GM21737 (cell line): Measurements from ENCODE around the gene SCRT2.

Experiments used
- ATAC-seq: cut with Tn5 transposase; IDR thresholded peaks from one replicate; pipeline ENCODE4 v1.9.1; 2021; ENCODE audit warnings: mild to moderate bottlenecking, moderate library complexity; ENCODE audit not compliant: unreplicated experiment

The SCRT2 gene

GRCh38 chr20:673603-674001, 2.0 kb downstream of the SCRT2 start:
- no peak for ATAC-seq

DNA sequence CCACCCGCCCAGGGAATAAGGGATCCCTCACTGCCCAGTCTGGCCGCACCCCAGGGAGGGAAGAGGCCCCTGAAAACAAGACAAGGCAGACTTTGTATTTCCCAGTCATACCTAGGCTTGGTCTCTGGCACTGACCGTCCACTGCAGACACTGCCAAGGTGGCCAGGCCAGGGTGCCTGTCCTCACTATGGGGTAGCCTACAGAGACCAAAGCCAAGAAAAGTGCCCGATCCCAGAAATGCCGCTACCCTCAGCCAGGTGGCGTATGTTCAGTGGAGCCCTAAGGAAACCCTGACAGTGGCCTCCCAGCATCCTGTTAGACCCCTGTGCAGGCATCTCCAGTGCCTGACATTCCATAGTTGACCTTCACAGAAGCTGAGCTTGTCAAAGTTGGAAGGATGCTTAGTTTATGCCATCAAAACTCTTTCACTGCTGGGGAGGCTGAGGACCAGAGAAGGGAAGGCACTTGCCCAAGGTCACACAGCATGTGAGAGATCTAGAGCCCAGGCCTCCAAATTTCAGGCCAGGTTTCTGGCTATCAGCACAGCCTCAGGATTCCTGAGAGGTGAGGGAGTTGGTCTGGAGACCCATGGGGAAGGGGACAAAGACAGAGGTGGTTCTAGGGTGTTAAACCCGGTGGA, 2.5 kb downstream of the SCRT2 start:
- no peak for ATAC-seq

DNA sequence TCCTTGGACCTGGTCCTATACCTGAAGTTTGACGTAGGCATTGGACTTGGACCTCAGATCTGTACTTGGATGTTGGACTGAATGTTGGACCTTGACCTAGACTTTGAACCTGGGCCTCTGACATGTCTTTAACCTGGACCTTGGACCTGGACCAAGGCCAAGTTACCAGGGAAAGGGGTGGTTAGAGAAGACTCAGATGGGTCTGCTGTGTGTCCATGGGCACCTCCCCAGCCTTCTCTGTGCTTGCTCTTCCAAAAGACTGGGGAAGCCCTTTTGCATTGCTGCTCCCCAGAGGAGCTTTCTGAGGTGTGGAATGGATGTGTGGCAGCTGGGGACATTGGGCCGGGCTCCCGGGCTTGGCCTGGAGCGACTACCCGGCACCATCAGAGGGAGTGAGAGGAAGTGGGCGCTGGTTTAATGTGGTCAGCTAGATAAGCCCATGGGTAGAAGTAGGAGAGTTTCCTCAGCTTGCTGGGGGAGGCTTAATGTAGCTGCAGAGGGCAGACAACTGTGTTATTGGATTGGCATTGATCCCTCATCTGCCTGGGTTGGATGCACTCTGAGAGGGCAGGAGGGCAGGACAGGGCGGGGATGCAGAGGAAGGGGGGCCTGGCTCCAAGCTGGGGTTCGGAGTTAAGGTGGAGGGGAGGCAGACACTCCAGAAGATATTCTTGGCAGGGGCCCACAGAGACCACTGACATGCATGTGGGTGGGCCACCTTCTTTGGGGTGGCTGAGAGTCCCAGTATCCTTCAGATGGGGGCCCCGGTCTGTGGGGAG, 4.2 kb downstream of the SCRT2 start:
- ATAC-seq, result no peak

- ATAC-seq, result no peak
These were observed 6.0 kb downstream of the SCRT2 start for GRCh38 chr20:669573-669972.

DNA sequence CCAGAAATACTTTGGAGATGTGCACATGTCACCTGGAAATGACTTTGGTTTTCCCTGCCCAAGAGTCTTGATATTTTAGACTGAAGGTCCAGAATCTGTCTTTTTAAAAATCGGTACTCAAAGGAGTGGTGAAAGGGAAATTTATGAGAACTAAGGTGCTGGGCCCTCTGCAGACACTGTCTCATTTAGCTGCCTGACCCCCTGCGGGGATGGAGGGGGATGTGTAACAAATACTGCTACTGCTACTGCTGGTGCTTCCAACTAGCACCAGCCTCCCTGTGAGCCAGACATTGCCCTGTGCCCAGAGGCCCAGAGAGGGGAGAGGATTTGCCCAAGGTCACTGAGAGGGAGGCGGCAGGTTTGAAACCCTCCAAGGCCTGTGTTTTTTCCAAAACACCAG, 7.0 kb downstream of the SCRT2 start:
- no peak for ATAC-seq

DNA sequence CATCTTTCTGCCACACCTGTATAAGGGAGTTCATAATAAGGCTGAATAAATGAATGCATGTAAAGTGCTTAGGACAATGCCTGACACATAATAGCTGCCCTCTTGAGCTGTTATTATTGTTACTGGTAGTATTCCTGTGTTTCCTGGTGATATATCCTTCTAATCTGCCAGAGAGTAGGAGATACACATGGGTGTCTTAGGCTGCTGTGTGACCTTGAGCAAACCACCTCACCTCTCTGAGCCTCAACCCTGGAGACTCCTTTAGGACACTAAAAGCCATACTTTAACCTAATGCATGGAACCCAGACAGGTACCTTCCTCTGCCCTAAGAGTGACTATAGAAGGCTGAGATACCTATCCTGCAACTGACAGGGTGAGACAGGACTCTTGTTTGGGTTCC, 7.6 kb downstream of the SCRT2 start:
- ATAC-seq, result no peak

- ATAC-seq, result no peak
These were observed 8.1 kb downstream of the SCRT2 start for GRCh38 chr20:667351-668034.

DNA sequence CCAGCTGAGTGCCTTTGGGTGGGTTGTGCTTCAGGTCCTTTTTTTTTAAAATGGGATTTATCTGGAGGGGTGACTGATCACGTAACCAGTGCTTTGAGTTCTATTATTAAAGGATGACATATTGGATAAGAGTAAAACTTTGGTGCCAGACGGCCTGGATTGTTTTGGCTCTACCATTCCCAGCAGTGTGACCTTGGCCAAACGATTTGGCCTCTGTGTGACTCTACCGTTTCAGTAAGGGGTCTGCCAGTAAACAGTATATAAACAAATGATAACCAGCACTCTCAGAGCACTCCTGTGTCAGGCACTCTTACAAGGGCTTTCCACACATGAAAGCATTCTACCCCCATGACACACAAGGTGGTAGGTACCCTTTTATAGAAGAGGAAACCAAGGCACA, 8.7 kb downstream of the SCRT2 start:
- no peak for ATAC-seq

GRCh38 chr20:665276-665675, 10.3 kb downstream of the SCRT2 start:
- ATAC-seq, result no peak

DNA sequence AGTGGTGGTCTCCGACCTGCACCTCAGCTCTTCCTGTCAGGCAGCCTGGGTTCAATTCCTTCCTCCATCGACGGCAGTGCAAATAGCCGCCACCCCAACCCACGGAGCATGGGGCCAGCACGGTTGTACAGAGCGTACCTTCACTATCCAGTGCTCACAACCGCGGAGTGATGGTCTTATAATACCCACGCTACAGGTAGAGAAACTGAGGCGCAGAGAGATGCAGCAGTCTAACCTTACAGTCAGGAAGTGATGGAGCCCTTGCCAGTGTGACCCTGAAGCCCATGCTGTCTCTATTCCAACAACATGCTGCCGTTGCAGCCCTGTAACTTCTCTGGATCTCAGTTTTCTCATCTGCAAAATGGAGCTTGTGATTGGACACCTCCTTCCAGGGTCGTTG, 11.0 kb downstream of the SCRT2 start:
- no peak for ATAC-seq

GRCh38 chr20:664151-664550, 11.5 kb downstream of the SCRT2 start:
- ATAC-seq, result no peak

GRCh38 chr20:663315-664090, 12.1 kb downstream of the SCRT2 start:
- ATAC-seq, result no peak

DNA sequence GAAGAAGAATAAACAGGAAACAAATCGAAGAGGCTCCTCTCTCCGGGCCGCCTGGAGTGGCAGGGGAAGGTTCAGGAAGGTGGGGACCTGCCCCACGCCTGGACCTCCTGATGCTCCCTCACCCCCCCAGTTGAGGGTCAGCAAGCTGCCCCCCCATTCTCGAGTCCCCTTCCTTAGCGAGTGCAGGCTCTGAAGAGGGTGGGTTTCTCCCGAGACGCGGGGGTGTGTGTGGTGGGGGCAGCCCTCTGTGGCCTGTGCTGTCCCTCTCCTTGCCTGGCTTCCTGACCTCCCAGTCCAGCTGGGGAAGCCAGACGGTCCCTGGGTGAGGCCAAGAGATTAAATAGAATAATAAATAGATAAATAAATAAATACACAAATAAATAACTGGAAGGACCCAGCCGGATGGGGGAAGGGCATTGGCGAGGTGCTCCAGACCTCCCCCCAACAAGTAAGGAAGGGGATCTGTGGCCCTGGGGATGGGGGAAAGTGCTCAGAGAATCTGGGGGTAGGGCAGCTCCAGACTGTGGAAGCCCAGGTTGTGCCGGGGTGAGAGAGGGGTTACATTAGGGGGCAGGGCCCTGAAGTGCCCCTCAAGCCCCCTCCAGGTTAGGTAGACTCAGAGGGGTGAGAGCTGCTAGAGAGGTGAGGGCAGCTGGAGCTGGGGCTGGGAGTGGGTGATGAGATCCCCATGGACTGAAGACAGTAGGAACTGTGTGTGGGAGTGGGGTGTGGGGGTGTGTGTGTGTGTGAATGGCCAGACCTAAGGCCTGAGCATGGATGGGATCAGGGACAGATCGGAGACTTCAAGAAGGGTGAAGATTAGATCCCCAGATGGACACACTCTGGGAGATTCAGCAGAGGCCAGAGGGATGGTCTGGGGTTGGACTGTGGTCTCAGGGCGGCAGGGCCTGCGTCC, 13.1 kb downstream of the SCRT2 start:
- no peak for ATAC-seq

GRCh38 chr20:661474-662270, 13.9 kb downstream of the SCRT2 start:
- no peak for ATAC-seq

GRCh38 chr20:658731-659291, 16.8 kb downstream of the SCRT2 start:
- no peak for ATAC-seq

GRCh38 chr20:658202-658601, 17.4 kb downstream of the SCRT2 start:
- no peak for ATAC-seq

GRCh38 chr20:655726-656624, 19.6 kb downstream of the SCRT2 start:
- ATAC-seq, result no peak

DNA sequence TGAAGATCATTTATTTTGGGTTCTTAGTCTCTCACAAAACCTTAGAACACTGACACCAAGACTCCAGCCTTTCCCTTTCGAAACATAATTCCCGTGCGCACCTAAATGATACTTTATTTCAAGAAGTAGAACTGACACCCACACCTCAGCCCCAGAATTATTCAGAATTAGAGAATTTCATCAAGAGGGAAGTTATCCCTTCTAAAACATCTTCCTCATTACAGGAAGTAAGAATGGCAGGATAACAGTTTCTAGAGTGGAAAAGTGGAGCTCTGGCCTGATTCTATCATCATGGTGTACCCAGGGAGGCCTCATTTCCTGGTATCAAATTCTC, 21.2 kb downstream of the SCRT2 start:
- ATAC-seq, result no peak
